NCI-H345 treated with DMSO at 0.1 percent for 48 hours (cell line): ENCODE data around the gene CD55.
"Not testable (repeated sequence)": the region's sequence is repeated elsewhere in the genome, so short reads cannot be mapped to it uniquely, and the experiment has no call there.

Source experiments
- DNase-seq: peaks from one replicate; lab custom pipeline; 2025; ENCODE audit not compliant: unreplicated experiment; lab: John Stamatoyannopoulos, UW

CD55 gene

GRCh38 chr1:207304710-207305488, 16.6 kb upstream of the CD55 start:
- no peak for DNase-seq

GRCh38 chr1:207305489-207305873, 16.0 kb upstream of the CD55 start:
- DNase-seq, result no peak

GRCh38 chr1:207306023-207306422, 15.5 kb upstream of the CD55 start:
- DNase-seq, result no peak

- DNase-seq, result no peak
Measured at GRCh38 chr1:207306603-207307002, 14.9 kb upstream of the CD55 start.

GRCh38 chr1:207308451-207309190, 12.9 kb upstream of the CD55 start:
- DNase-seq, result no peak

GRCh38 chr1:207309745-207310273, 11.7 kb upstream of the CD55 start:
- no peak for DNase-seq

- no peak for DNase-seq
Measured at GRCh38 chr1:207311888-207312603, 9.4 kb upstream of the CD55 start.

GRCh38 chr1:207312604-207312920, 8.9 kb upstream of the CD55 start:
- DNase-seq, result no peak

GRCh38 chr1:207313131-207313530, 8.3 kb upstream of the CD55 start:
- DNase-seq, result no peak

GRCh38 chr1:207314816-207315215, 6.7 kb upstream of the CD55 start:
- no peak for DNase-seq

GRCh38 chr1:207315435-207315834, 6.0 kb upstream of the CD55 start:
- DNase-seq, result no peak

GRCh38 chr1:207316141-207316540, 5.3 kb upstream of the CD55 start:
- DNase-seq, result no peak

GRCh38 chr1:207316622-207317391, 4.7 kb upstream of the CD55 start:
- DNase-seq, result no peak

- no peak for DNase-seq
Measured at GRCh38 chr1:207317561-207317960, 3.9 kb upstream of the CD55 start.

- DNase-seq, result no peak
Measured at GRCh38 chr1:207318072-207318619, 3.3 kb upstream of the CD55 start.

- DNase-seq, result no peak
Measured at GRCh38 chr1:207319199-207319598, 2.3 kb upstream of the CD55 start.

- DNase-seq, result not testable (repeated sequence)
Measured at GRCh38 chr1:207320105-207320504, 1.4 kb upstream of the CD55 start.

GRCh38 chr1:207321790-207322645, 540 bp downstream of the CD55 start:
- no peak for DNase-seq

GRCh38 chr1:207323425-207324225, 2.1 kb downstream of the CD55 start:
- no peak for DNase-seq
